K562 (cell line): ENCODE results near the gene C21orf58. TPM values are rescaled to one million over a fixed set of nuclear protein-coding genes. Genes with fewer than 3 reads are reported as not detected.
A peak's percentile ranks its signal among the peaks of the same experiment; 100 is the strongest.

Experiments
- AFF4 ChIP-seq: sonication (generic); formaldehyde crosslinking; IDR thresholded peaks from 2 replicates; pipeline ENCODE4 v1.8.0; 2023; ENCODE audit warnings: mild to moderate bottlenecking, missing genetic modification reagents
- C11orf30 ChIP-seq: fragments of 450-650 bp; IDR thresholded peaks from 2 replicates; pipeline ENCODE4 v1.6.1; 2016; ENCODE audit warnings: low read depth, mild to moderate bottlenecking
- CBX2 ChIP-seq: fragments of 200-600 bp; sonication (generic); IDR thresholded peaks from one replicate; pipeline ENCODE4 v1.6.1; 2012; ENCODE audit warnings: mild to moderate bottlenecking, low read length, inconsistent platforms; ENCODE audit not compliant: insufficient read depth, poor library complexity, severe bottlenecking
- E2F6 ChIP-seq, 2 experiments: IDR thresholded peaks; 2 replicates each; pipeline ENCODE4 v1.6.1; 2011; ENCODE audit warnings: borderline replicate concordance in 1 of 2, control low read depth in 1 of 2, low read depth in 1 of 2, low read length in 1 of 2, mild to moderate bottlenecking in 1 of 2, mixed read lengths in 1 of 2, moderate library complexity in 1 of 2; ENCODE audit not compliant: insufficient read depth in 1 of 2, insufficient read length in 1 of 2, poor library complexity in 1 of 2, severe bottlenecking in 1 of 2; ENCODE audit errors: extremely low read depth in 1 of 2
- EGR1 ChIP-seq: fragments of 450-650 bp; conservative IDR thresholded peaks from 2 replicates; pipeline ENCODE4 v1.6.1; 2017; ENCODE audit warnings: mild to moderate bottlenecking
- EZH2 ChIP-seq: IDR thresholded peaks from 2 replicates; pipeline ENCODE4 v1.6.1; 2012; ENCODE audit warnings: low read depth, mild to moderate bottlenecking, inconsistent platforms, low read length, borderline replicate concordance
- FOXP1 ChIP-seq: sonication (generic); formaldehyde crosslinking; IDR thresholded peaks from 2 replicates; pipeline ENCODE4 v1.8.0; 2022; ENCODE audit warnings: mild to moderate bottlenecking, missing genetic modification reagents
- HNRNPUL1 ChIP-seq: fragments of 200-400 bp; formaldehyde crosslinking; IDR thresholded peaks from 2 replicates; pipeline ENCODE4 v1.6.1; 2017; ENCODE audit warnings: low read length
- KAT2B ChIP-seq: IDR thresholded peaks from one replicate; pipeline ENCODE4 v1.6.1; 2012; ENCODE audit warnings: low read depth, mild to moderate bottlenecking, control low read depth, inconsistent platforms, low read length, moderate library complexity
- PHF21A ChIP-seq: fragments of 450-650 bp; IDR thresholded peaks from 2 replicates; pipeline ENCODE4 v1.6.1; 2017; ENCODE audit warnings: low read depth, borderline replicate concordance
- POLR2B ChIP-seq: fragments of 450-650 bp; IDR thresholded peaks from 2 replicates; pipeline ENCODE4 v1.6.1; 2018; ENCODE audit warnings: low read depth; ENCODE audit not compliant: partially characterized antibody
- PPARD ChIP-seq: fragments of 250-450 bp; sonication (Bioruptor Pico); IDR thresholded peaks from 2 replicates; pipeline ENCODE4 v1.8.0; 2022; ENCODE audit warnings: inconsistent platforms, mild to moderate bottlenecking, moderate library complexity
- SAP30 ChIP-seq: fragments of 200-600 bp; sonication (generic); IDR thresholded peaks from 2 replicates; pipeline ENCODE4 v1.6.1; 2012; ENCODE audit warnings: borderline replicate concordance, low read depth, mild to moderate bottlenecking, moderate library complexity, low read length, control low read depth, inconsistent platforms; ENCODE audit not compliant: insufficient read depth, poor library complexity, severe bottlenecking
- SIN3A ChIP-seq, 2 experiments: fragments of 150-350 bp in 1 of 2; IDR thresholded peaks; 2 replicates each; pipeline ENCODE4 v1.6.1; 2011 to 2016; ENCODE audit warnings: borderline replicate concordance in 2 of 2, low read depth in 2 of 2, low read length in 2 of 2, mild to moderate bottlenecking in 2 of 2, moderate library complexity in 2 of 2; ENCODE audit not compliant: control insufficient read depth in 1 of 2
- TARDBP ChIP-seq: fragments of 450-650 bp; IDR thresholded peaks from 2 replicates; pipeline ENCODE4 v1.6.1; 2016
- TCF15 ChIP-seq: fragments of 250-450 bp; sonication (Bioruptor Pico); IDR thresholded peaks from 2 replicates; pipeline ENCODE4 v1.8.0; 2022; ENCODE audit warnings: moderate library complexity, mild to moderate bottlenecking, inconsistent platforms
- TRIM28 ChIP-seq: fragments of 450-650 bp; IDR thresholded peaks from 2 replicates; pipeline ENCODE4 v1.6.1; 2017
- ZNF224 ChIP-seq: sonication (generic); formaldehyde crosslinking; IDR thresholded peaks from 2 replicates; pipeline ENCODE4 v1.8.0; 2022; ENCODE audit warnings: mild to moderate bottlenecking, missing genetic modification reagents
- ZNF277 ChIP-seq: fragments of 250-450 bp; sonication (Bioruptor Pico); IDR thresholded peaks from 2 replicates; pipeline ENCODE4 v1.8.0; 2022; ENCODE audit warnings: inconsistent platforms, mild to moderate bottlenecking, moderate library complexity, borderline replicate concordance
- ZNF445 ChIP-seq: fragments of 250-450 bp; sonication (Bioruptor Pico); IDR thresholded peaks from 2 replicates; pipeline ENCODE4 v1.4.0; 2020; ENCODE audit warnings: low read depth, mild to moderate bottlenecking, moderate library complexity
- ZNF830 ChIP-seq: fragments of 250-450 bp; sonication (Bioruptor Pico); IDR thresholded peaks from 2 replicates; pipeline ENCODE4 v1.5.0; 2021; ENCODE audit warnings: mild to moderate bottlenecking
- polyA plus RNA-seq, 8 experiments: library from polyadenylated mRNA; depleted of rRNA in 4 of 8; stranded (reverse) in 5 of 8; unstranded in 3 of 8; fragments of >200 nt; fragmentation: Nextera tagmentation in 2 of 8; fragmentation: Illumina TruSeq in 1 of 8; extraction: Ambion mirVana in 2 of 8; extraction: Trizol in 1 of 8; gene quantifications; 2 replicates each; pipeline versions ENCODE4 v1.2.1 to v1.2.3, GENCODE V29; 2011 to 2014; ENCODE audit warnings: inconsistent platforms in 1 of 8, missing spikeins in 1 of 8
- total RNA-seq, 7 experiments: library from RNA; depleted of rRNA in 6 of 7; stranded (reverse); fragments of >200 nt in 6 of 7; fragmentation: Illumina TruSeq in 2 of 7; extraction: Trizol in 2 of 7; gene quantifications; 2 replicates each; pipeline versions ENCODE4 v1.2.1 to v1.2.3, GENCODE V29; 2011 to 2021; ENCODE audit warnings: low replicate concordance in 1 of 7

Gene C21orf58
- total and polyA plus RNA-seq, 9 of the 15 experiments (the other 6 are each of a cell fraction or from before 2014, with no cell fraction given): 1.2 to 30.5 (median 12.4) TPM

GRCh38 chr21:46324390-46325072 is 861 bp upstream of the C21orf58 start (continued):
- TF ChIP-seq AFF4 (CRISPR knock-in tag) (no peak; the same call in 1 of the 2 replicates), EZH2 (no peak), ZNF277 (no peak), ZNF830 (CRISPR knock-in tag) (0 out of 2 replicates have a peak, but pooled peaks have one; percentile 19), TRIM28 (no peak), ZNF445 (CRISPR knock-in tag) (no peak), C11orf30 (no peak), FOXP1 (CRISPR knock-in tag) (no peak), TCF15 (CRISPR knock-in tag) (no peak), SAP30 (peak; percentile 76), SIN3A (IDR thresholded peaks at IDR 0.05; ENCODE audit: borderline replicate concordance in 2 of 2, control insufficient read depth in 1 of 2, low read depth in 2 of 2, low read length in 2 of 2) (peak in 1 of 2 experiments; percentile 79; a peak in 1 of 4 replicates), E2F6 (IDR thresholded peaks at IDR 0.05; ENCODE audit: borderline replicate concordance in 1 of 2, extremely low read depth in 1 of 2, insufficient read depth in 1 of 2, insufficient read length in 1 of 2, low read depth in 1 of 2, low read length in 1 of 2, poor library complexity in 1 of 2, severe bottlenecking in 1 of 2) (peak; percentile 67 to 76), EGR1 (no peak; the same call in 1 of the 2 replicates), PHF21A (no peak), PPARD (no peak), POLR2B (peak; percentile 14), CBX2 (no peak), TARDBP (0 out of 2 replicates have a peak, but pooled peaks have one; percentile 17), KAT2B (no peak), ZNF224 (CRISPR knock-in tag) (no peak), HNRNPUL1 (no peak)
